HG03159 (cell line): ENCODE data around the gene ITSN1.
"Not testable (repeated sequence)": the region's sequence is repeated elsewhere in the genome, so short reads cannot be mapped to it uniquely, and the experiment has no call there.

Experiments
- ATAC-seq: cut with Tn5 transposase; IDR thresholded peaks from one replicate; pipeline ENCODE4 v1.9.1; 2021; ENCODE audit warnings: mild to moderate bottlenecking, moderate library complexity; ENCODE audit not compliant: unreplicated experiment

ITSN1 gene

DNA sequence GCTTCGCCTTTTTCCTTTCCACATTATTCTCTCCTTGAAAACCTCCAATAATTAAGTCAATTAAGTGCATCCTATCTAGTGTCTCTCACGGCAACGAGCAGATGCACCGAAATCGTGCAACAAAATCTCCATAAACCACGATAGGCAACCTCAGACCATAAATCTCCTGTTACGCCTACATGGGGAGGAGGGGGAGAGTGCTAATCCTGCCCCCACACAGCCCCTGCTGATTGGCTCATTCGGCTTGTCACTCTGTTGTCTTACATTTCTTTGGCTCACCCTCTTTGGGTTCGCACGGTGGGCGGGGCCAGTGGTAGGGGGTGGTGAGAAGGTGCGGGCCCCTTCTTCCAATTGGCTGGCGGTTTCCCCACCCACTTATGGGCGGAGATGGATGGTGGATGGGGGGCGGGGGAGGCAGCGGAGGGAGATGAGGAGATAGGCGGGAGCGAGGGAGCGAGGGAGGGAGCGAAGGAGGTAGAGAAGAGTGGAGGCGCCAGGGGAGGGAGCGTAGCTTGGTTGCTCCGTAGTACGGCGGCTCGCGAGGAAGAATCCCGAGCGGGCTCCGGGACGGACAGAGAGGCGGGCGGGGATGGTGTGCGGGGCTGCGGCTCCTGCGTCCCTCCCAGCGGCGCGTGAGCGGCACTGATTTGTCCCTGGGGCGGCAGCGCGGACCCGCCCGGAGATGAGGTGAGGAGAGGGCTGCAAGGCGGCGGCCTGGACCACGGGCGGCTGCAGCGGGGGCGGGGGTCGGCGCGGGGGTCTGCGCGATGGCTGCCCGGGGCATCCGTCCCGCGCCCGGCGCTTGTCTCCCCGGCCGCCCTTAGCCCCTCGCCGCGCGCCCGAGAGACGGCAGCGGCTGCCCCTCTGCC lies at the start of gene ITSN1:
Gene ITSN1, plus strand, starts transcription at position 475 of the 869 bp plus-strand sequence. CDS start 76,328 bp downstream, outside the sequence.
- peak; percentile 84 for ATAC-seq

DNA sequence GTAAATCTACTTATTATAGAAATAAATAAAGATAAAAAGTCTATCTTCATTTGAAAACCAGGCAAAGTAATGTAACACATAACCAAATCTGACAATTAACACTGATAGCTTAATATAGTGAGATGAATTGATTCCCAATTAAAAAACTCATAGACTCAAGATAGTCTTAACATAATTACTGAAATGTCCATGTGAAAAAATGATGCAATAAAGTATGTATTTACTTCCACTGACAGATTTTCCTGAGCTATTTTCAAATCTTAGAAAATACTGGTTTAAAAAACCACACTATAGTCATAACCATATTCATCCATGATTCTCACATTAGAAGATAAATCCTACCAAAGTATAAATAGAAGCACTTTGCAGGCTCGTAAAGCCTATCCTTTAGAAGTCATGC lies 44.2 kb upstream of the ITSN1 start:
- no peak for ATAC-seq

DNA sequence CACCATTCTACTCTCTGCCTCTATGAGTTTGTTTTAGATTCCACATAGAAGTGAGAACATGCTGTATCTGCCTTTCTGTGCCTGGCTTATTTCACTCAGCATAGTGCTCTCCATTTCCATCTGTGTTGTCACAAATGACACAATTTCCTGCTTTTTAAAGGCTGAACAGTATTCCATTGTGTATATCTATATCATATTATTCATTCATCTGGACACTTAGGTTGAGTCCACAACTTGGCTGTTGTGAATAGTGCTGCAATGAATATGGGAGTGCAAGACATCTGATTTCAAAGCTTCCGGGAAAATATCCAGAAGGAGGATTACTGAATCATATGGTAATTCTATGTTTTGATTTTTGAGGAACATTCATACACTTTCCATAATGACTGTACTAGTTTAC lies 33.7 kb upstream of the ITSN1 start:
- no peak for ATAC-seq

DNA sequence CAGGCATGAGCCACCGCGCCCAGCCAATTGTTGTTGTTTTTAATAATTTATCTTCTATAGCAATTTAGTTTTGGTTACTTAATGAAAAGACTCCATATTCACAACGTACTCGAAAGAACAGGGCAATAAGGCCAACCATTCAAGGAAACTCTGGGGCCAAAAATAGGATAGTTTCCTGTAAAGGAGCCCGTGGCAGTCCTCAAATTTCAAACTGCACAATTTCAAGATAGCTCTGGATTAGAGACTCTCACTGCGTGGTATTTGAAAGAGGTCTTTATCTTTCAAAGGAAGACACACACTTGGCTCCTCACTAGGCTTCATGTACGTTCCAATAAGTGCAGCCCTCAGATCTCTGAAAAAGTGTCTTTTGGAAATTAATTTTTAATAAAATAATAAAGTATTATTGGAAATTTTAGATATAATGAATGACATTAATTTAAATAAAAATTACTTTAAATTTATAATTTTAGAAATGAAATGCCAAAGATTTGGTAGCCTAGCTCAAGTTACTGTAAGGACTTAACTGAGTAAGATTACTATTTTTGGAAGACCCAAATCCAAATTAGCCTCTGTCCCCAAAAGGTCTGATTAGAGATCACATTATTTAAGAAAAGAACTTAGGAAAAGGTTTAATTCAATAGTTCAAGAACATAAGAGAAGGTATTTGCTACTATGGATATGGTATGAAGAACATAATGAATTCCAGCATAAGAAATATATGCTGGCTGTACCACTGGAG lies 31.1 kb upstream of the ITSN1 start:
- ATAC-seq, result no peak

DNA sequence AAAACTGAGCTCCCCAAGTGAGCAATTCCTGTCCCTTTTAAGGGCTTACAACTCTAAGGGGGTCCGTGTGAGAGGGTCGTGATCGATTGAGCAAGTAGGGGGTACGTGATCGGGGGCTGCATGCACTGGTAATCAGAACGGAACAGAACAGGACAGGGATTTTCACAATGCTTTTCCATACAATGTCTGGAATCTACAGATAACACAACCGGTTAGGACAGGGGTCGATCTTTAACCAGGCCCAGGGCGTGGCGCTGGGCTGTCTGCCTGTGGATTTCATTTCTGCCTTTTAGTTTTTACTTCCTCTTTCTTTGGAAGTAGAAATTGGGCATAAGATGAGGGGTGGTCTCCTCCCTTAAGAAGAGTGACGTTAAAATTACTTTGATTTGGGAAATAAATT lies 24.7 kb upstream of the ITSN1 start:
- ATAC-seq, result not testable (repeated sequence)

DNA sequence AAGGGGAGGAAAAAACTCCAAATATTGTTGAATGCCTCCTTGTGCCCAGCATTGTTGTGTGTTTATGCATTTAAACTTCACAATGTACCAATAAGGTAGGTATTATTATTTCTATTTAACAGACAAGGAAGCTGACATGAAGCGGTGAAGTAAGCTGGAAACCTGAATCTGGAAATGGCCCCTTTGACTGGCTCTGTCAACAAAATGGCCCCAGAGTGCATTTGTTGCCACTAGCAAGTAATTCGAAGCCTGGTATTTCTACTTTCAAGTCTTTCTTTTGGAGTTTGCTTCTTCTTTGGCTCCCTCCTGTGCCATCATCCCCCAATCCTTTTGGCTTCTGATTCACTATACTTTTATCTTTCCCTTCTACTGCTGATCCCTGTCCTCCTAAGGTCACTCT lies 23.9 kb upstream of the ITSN1 start:
- no peak for ATAC-seq

DNA sequence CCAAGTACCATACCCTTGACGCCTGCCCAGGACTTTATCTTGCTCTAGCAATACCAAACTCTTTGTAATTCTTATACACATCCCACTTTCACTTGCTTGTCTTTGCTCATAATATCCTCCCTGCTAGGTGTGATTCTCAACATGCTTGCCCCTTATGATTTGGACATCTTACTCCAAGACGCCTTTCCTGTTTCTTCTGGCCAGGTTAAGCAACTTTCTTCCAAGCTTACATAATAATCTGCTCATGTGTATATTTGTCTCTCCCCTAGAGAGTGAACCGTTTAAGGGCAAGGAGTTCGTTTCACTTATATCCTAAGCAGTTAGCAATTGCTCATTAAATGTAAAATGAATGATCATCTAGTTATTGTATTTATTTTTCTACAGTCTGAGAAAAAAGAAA lies 22.6 kb upstream of the ITSN1 start:
- ATAC-seq, result no peak

DNA sequence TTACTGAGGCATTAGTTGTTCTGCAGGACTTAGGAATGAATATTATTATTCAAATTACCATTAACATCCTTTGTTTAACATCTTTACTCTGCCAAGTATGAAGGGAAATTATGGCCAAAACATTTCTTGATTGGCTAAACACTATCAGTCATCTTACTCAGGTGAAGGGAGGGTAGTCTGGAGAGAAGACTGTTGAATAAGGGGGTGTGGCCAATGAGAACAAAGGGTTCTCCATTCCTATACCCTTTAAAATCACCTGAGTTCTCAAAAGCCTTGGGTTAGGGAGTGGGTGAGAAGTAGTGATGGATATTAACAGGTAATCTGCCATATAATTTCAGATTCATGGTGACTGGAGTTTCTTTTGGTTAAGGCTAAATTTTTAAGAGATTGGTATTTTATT lies 20.0 kb upstream of the ITSN1 start:
- ATAC-seq, result no peak

DNA sequence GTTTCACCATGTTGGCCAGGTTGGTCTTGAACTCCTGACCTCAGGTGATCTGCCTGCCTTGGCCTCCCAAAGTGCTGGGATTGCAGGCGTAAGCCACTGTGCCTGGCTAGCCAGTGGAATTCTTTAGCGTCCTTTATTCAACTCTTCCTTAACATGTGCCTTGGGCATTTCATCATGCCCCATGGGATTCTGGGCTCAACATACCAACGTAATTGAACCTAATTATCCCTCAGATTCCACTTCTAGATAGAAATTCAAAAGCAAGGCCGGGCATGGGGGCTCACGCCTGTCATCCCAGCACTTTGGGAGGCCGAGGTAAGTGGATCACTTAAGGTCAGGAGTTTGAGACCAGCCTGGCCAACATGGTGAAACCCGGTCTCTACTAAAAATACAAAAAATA lies 16.1 kb upstream of the ITSN1 start:
- not testable (repeated sequence) for ATAC-seq

DNA sequence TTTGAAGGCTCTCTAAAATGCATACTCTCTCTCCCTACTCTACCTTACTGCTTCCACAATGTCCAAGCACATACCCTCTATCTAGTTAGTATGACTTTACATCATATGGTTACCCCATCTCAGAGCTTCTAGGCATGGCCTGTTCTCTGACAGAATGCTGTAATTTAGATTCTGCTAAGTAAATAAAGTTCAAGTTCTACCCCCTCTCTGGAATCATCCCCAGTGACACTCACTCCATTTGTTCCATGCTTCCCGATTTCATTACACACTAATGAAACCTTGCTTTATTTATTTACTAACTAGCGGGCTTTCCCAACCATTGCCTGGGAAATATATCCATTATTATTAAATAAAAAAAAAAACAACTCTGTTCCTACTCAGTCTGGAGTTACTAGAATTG lies 8.0 kb upstream of the ITSN1 start:
- ATAC-seq, result no peak

DNA sequence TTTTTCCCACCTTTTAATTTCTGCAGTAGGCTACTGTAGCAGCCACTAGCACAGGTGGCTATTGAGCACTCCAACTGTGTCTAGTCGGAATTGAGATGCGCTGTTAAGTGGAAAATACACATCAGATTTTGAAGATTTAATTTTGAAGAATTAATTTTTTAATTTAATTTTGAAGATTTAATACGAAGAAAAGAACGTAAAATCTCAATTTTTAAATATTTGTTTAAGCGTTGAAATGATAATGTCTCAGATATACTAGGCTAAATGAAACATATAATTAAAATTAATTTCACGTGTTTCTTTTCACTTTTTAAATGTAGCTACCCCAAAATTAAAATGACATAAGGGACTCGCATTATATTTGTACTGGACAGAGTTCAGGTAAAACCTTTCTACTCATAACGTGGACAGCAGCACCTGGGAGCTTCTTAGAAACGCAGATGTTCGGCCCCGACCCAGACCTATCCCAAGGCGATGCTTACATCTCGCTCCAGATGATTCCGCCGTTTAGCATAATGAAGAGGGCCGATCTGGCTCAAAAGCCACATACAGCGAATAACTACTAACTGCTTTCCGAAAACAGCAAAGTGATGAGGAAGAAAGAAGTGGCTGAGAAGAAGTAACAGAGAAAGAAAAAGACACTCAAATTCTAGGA lies 1.5 kb upstream of the ITSN1 start:
- ATAC-seq, result no peak

DNA sequence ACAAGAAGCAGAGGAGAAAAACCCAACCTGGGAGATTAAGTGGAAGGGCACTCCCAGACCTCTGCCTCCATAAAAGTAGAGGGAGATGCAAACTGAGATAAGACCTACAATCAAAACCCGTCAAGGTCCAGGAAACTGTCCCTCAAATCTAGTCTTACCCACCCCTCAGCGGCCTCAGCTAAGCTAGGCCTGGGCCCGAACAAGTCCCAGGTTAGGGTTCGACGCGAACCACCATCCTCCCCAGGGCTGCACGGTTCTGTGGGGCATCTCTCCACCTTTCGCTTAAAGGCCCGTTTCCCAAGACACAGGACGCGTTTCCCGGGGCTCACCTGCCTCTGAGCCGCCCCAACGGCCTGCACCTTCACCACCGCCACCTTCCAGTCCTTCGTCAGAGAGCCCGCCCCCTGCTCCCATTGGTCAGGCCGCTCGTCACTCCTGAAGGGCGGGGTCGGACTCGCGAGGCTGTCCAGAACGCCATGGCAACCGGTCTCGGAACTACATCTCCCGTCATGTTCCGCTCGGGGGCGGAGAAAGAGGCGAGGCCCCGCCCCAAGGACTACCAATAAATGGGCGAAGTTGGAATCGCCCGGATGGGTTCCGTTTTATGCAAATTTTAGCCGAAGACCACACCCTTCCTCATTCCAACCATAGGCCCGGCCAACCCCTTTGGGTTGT lies 812 bp upstream of the ITSN1 start, which contains the start of gene CRYZL1:
Gene CRYZL1, minus strand, starts transcription at position 390 of the 675 bp plus-strand sequence. CDS start 10,190 bp downstream, outside the sequence.
- peak; percentile 81 for ATAC-seq

DNA sequence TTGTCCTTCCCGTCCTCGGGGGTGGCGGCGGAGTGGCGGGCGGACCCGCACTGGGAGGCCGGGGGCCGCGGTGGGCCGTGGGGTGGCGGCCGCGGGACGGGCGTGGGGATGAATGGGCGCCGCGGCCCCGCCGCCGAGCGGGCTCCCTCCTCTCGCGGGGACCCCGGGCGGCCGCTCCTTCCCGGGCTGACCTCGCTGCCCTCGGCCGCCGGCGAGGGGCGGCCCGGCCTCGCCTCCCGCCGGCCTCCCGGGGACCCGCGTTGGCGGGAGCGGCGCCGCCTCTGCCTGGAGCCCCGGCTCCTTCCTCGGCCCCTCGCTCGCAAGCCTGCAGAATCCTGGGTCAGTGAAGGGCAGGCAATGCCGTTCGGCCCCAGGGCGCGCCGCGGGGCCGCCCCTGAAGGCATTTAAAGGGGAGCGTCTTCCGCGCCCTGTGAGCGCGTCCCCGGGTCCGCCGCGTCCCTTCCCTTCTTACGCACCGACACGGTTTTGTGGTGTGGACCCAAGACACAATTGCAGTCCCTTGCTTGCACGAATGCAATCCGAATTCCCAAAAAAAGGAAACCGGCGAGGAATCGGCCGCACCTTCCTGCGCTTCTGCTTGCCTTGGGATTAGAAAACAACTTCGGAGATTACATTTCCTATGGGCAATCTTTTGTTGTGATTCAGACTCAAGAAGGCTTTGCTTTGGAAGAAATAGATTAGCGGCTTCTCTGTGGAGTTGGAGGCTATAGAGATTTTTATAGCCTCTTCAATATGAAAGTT lies 776 bp downstream of the ITSN1 start:
- no peak for ATAC-seq

DNA sequence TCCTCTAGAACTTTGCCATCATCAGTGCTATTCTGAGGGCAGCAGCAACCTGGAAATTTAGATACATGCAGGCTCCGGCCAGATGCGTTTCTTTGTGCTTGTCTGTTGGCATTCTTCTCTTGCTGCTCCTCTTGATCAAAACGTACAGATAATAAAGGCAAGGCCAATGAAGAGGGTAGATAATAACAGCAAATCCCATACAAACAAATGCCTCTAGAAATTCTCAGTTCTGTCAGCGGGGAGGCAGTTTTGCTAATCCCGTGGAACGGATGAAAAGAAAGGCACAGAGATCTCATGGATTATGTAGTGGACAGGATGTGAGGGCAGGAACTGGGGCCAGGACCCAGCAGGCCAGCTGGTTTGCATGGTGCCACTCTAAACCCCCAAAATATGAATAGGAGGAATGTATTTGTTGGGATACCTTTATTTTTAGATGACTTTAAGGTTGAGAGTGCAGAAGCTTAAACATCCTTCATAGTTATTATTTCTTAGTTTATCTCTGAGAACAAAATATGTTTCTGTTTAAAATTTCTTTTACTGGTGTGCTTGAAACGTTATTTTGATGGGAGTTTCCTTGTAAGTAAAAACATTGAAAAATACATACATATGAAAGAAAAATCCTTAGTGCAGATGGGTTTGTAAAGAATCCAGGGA lies 1.5 kb downstream of the ITSN1 start:
- ATAC-seq, result no peak

DNA sequence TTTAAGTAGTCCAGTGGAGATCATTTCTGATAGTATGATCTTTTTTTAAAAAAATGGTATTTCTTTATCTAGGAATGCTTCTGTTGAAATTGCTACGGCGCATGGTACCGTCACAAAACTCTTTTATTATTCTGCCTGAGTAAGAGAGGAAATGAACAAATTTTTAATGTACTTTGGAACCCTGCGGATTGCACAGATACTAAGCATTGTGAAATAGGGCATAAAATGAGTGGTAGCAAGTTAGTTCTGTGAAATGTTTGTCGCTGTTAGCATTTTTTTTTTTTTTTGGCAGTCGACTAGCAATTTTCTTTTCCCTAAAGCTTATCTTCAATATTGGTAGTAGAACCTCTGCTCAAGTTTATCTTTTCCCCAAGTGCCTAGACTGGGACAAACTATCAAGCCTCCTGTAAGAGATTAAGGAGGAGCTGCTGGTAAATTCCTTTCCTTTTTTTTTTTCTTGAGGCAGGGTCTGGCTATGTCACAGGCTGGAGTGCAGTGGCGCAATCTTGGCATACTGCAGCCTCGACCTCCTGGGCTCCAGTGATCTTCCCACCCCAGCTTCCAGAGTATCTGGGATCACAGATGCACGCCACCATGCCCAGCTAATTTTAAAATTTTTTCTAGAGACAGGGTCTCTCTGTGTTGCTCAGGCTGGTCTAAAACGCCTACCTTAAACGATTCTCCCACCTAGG lies 2.2 kb downstream of the ITSN1 start:
- no peak for ATAC-seq

DNA sequence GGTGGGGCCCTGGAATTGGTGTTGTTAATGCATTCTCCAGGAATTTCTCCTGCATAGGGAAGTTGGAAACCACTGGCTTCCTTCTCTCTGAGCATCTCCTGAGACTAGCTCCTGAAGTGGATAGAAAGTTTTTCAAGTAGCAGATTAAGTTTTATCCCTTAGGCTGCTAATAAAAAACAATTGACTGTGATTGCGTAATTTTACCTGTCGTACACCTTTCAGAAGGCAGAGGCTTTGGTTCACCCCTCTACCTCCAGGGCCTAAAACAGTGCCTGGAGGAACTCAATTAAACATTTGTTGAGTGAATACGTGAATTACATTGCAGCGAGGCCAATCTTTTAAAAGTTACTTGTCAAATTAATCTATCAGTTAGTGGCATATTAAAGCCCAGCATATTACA lies 3.4 kb downstream of the ITSN1 start:
- ATAC-seq, result no peak

DNA sequence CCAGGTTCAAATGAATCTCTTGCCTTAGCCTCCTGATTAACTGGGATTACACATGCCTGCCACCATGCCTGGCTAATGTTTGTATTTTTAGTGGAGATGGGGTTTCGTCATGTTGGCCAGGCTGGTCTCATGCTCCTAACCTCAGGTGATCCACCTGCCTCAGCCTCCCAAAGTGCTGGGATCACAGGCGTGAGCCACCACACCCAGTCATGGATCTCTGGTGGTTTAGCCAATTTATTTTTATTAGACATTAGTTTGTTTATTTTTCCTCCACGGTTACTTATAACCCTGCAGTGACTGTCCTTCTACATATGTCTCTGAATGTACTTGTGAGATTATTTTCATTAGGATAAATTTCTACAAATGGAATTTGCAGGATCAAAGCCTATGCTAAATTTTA lies 5.3 kb downstream of the ITSN1 start:
- ATAC-seq, result no peak

DNA sequence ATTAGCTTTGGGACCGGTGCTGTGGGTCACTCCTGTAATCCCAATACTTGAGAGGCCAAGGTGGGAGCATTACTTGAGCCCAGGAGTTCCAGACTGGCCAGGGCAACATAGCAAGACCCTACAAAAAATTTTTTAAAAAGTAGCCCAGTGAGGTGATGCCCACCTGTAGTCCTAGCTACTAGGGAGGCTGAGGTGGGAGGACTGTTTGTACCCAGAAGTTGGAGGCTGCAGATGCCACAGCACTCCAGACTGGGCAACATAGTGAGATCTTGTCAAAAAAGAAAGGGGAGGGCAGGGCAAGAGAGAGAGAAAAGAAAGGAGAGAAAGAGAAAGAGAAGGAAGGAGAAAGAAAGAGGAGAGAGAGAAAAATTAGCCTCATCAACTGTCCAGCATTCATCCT lies 6.3 kb downstream of the ITSN1 start:
- no peak for ATAC-seq

DNA sequence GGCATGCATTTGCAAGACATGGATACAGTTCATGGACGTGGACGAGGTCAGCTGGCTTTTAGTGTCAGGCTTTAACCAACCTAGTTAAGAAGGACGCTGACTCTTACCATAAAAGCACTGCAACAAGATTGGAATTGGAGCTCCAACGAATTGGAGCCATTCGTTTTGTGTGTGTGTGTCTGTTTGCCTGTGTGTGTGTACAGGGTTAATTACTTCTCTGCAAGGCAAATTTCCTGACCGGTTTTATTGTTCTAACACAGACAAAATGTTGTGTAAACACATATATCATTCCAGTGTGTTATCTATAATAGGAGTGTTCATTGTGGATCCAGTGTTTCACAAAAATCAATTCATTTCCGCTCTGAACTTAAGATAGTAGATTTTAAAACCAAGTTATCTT lies 7.9 kb downstream of the ITSN1 start:
- ATAC-seq, result no peak
